Measurements from ENCODE around the gene XPO6.
"Not testable (repeated sequence)": the region's sequence is repeated elsewhere in the genome, so short reads cannot be mapped to it uniquely, and the experiment has no call there.

XPO6 gene

GRCh38 chr16:28250999-28251398 lies 39.2 kb upstream of the XPO6 start:
- H3K27ac ChIP-seq: no peak overlapping the region
- H3K9ac ChIP-seq: no peak overlapping the region
- TF ChIP-seq CTCF (IDR thresholded peaks at IDR 0.05): no peak
- H3K4me3 ChIP-seq (ENCODE audit: low read depth, low read length): no peak overlapping the region
- H3K4me2 ChIP-seq (ENCODE audit: low read length): no peak overlapping the region
- no peaks in the 10 kb centered on the region for H3K27me3 ChIP-seq (ENCODE audit: control insufficient read depth, insufficient read depth, low read length)
- no peaks in the 10 kb centered on the region for H3K9me3 ChIP-seq (ENCODE audit: control insufficient read depth, low read length)
- no peak overlapping the region for H2AFZ ChIP-seq
- H3K4me1 ChIP-seq: no peaks in the 10 kb centered on the region
- H3K79me2 ChIP-seq: no peaks in the 10 kb centered on the region
- H3K36me3 ChIP-seq (ENCODE audit: control insufficient read depth, insufficient read depth, low read length): no peaks in the 10 kb centered on the region

GRCh38 chr16:28249483-28249882 lies 37.7 kb upstream of the XPO6 start:
- not testable (repeated sequence) for H3K4me1 ChIP-seq; H3K4me3 ChIP-seq (ENCODE audit: low read depth, low read length); H3K79me2 ChIP-seq; H3K27ac ChIP-seq; H3K9ac ChIP-seq; H2AFZ ChIP-seq; H3K9me3 ChIP-seq (ENCODE audit: control insufficient read depth, low read length); H3K36me3 ChIP-seq (ENCODE audit: control insufficient read depth, insufficient read depth, low read length); H3K4me2 ChIP-seq (ENCODE audit: low read length); H3K27me3 ChIP-seq (ENCODE audit: control insufficient read depth, insufficient read depth, low read length)

DNA sequence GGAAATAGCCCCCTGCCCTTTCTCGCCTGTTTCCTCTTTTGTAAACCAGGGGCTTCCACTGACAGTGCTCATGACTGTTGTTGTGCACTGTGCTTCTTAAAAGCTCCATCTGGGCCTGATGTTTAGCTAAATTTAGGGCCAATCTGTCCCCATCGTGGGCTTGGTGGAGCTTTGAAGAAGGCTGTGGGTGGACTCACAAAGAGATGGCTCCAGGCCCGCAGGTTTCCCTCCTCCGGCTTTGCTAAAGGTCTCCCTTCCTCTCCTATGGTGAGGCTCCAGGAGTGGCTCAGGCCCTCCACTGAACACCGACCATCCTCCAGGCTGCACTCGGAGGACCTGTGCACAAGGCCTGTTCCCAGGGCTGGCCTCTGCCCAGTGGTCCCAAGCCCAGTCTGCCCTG lies 30.2 kb upstream of the XPO6 start:
- Histone ChIP-seq H3K4me3 (ENCODE audit: low read depth, low read length) (no peak overlapping the region), H3K36me3 (ENCODE audit: control insufficient read depth, insufficient read depth, low read length) (no peaks in the 10 kb centered on the region), H3K4me2 (ENCODE audit: low read length) (no peak overlapping the region), H3K27me3 (ENCODE audit: control insufficient read depth, insufficient read depth, low read length) (no peaks in the 10 kb centered on the region), H3K27ac (no peak overlapping the region), H2AFZ (no peak overlapping the region), H3K79me2 (no peaks in the 10 kb centered on the region), H3K9me3 (ENCODE audit: control insufficient read depth, low read length) (no peaks in the 10 kb centered on the region), H3K9ac (no peak overlapping the region), H3K4me1 (no peaks in the 10 kb centered on the region)
- TF ChIP-seq CTCF (IDR thresholded peaks at IDR 0.05): no peak

DNA sequence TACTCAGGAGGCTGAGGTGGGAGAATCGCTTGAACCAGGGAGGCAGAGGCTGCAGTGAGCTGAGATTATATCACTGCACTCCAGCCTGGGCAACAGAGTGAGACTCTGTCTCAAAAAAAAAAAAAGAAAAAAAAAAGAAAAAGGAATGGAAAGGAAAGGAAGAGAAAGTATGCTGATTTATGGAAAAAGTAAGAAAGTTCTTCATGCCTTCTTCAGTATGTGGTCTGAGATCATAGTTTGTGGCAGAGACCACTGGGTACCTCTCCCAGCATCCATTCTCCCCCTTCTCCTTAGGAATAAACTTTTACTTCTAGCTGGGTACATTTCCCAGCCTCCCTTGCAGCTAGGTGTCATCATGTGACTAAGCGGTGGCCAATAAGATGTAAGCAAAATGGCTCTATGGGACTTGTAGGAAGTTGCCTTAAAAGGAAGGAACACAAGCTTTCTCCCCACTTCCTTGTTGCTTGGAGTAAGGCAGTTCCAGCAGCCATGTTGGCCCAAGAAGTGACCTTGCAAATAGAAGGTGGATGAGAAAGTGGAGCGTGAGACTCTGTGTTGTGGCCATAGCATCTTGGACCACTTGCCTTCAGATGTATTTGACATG lies 26.1 kb upstream of the XPO6 start:
- Histone ChIP-seq H3K4me3 (ENCODE audit: low read depth, low read length) (no peak overlapping the region), H3K79me2 (no peaks in the 10 kb centered on the region), H3K9ac (no peak overlapping the region), H2AFZ (no peak overlapping the region), H3K27me3 (ENCODE audit: control insufficient read depth, insufficient read depth, low read length) (no peaks in the 10 kb centered on the region), H3K36me3 (ENCODE audit: control insufficient read depth, insufficient read depth, low read length) (no peaks in the 10 kb centered on the region), H3K27ac (no peak overlapping the region), H3K4me2 (ENCODE audit: low read length) (no peak overlapping the region), H3K9me3 (ENCODE audit: control insufficient read depth, low read length) (no peaks in the 10 kb centered on the region), H3K4me1 (no peaks in the 10 kb centered on the region)
- no peak for TF ChIP-seq CTCF (IDR thresholded peaks at IDR 0.05)

DNA sequence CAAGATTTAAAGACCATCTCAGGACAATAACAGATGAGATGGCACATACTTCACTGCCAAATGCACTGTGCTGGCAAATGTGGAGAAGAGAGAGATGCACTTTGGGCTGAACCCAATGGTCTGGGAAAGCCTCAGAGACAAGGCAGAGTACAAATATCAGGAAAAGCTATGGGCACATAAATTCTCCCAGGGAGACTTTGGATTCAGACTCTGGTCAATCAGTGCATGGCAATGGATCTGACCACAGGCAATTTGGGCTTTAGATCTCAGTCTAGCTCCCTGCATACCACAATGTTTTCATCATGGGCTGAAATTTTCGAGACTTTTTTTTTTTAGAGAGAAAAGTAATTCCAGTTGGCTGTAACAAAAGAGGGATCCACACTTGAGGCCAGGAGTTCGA lies 20.0 kb upstream of the XPO6 start:
- H3K36me3 ChIP-seq (ENCODE audit: control insufficient read depth, insufficient read depth, low read length): no peaks in the 10 kb centered on the region
- H3K9ac ChIP-seq: no peak overlapping the region
- H3K4me3 ChIP-seq (ENCODE audit: low read depth, low read length): no peak overlapping the region
- H3K4me1 ChIP-seq: no peaks in the 10 kb centered on the region
- no peaks in the 10 kb centered on the region for H3K79me2 ChIP-seq
- H2AFZ ChIP-seq: no peak overlapping the region
- H3K4me2 ChIP-seq (ENCODE audit: low read length): no peak overlapping the region
- no peaks in the 10 kb centered on the region for H3K9me3 ChIP-seq (ENCODE audit: control insufficient read depth, low read length)
- H3K27ac ChIP-seq: no peak overlapping the region
- TF ChIP-seq CTCF (IDR thresholded peaks at IDR 0.05): no peak
- no peaks in the 10 kb centered on the region for H3K27me3 ChIP-seq (ENCODE audit: control insufficient read depth, insufficient read depth, low read length)

DNA sequence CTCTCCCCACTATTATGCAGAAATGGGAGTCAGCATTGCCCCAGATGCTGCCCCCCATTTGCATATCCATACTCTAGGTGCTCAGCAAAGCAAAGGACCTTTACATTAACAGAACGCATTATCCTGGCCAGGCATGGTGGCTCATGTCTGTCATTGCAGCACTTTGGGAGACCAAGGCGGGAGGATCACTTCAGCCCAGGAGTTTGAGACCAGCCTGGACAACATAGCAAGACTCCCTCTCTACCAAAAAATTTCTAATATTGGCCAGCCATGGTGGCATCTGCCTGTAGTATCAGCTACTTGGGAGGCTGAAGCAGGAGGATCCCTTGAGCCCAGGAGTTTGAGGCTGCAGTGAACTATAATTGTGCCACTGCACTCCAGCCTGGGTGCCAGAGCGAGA lies 12.1 kb upstream of the XPO6 start:
- H2AFZ ChIP-seq; H3K27me3 ChIP-seq (ENCODE audit: control insufficient read depth, insufficient read depth, low read length); H3K36me3 ChIP-seq (ENCODE audit: control insufficient read depth, insufficient read depth, low read length); H3K27ac ChIP-seq; H3K9me3 ChIP-seq (ENCODE audit: control insufficient read depth, low read length); H3K9ac ChIP-seq; H3K4me3 ChIP-seq (ENCODE audit: low read depth, low read length); H3K79me2 ChIP-seq; H3K4me1 ChIP-seq; H3K4me2 ChIP-seq (ENCODE audit: low read length): not testable (repeated sequence)

DNA sequence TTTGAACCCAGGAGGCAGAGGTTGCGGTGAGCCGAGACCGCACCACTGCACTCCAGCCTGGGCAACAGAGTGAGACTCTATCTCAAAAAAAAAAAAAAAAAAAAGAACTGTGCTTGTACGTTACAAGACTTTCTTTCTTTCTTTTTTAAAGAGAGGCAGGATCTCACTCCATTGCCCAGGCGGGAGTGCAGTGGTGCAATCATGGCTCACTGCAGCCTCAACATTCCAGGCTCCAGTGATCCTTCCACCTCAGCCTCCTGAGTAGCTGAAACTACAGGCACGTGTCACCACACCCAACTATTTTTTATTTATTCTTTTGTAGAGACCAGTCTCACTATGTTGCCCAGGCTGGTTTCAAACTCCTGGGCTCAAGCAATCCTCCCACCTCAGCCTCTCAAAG lies 8.0 kb upstream of the XPO6 start:
- not testable (repeated sequence) for H3K9ac ChIP-seq; H3K4me3 ChIP-seq (ENCODE audit: low read depth, low read length); H3K27me3 ChIP-seq (ENCODE audit: control insufficient read depth, insufficient read depth, low read length); H3K4me1 ChIP-seq; H3K36me3 ChIP-seq (ENCODE audit: control insufficient read depth, insufficient read depth, low read length); H3K9me3 ChIP-seq (ENCODE audit: control insufficient read depth, low read length); H3K4me2 ChIP-seq (ENCODE audit: low read length); H3K79me2 ChIP-seq; H2AFZ ChIP-seq; H3K27ac ChIP-seq
